ENCODE data around the gene KIAA1217.

The KIAA1217 gene

GRCh38 chr10:24503461-24504320, 294.8 kb downstream of the KIAA1217 start:
- peak; percentile 64 for DNase-seq (ENCODE audit: low spot score)

GRCh38 chr10:24505759-24506158, 296.8 kb downstream of the KIAA1217 start:
- no peak for TF ChIP-seq CTCF (IDR thresholded peaks at IDR 0.05; ENCODE audit: borderline replicate concordance, control extremely low read depth, extremely low read depth, insufficient read depth, missing control alignments)
- in situ Hi-C loops (cut with MboI; ENCODE audit: low sequenced_read_pairs, unreplicated experiment), result loop anchor here (10.0 kb wide), 2 partner anchors 301 to 511 kb away; partner anchors contain the start of gene KIAA1217
- DNase-seq (ENCODE audit: low spot score), result no peak

More at GRCh38 chr10:24503461-24504320, 294.8 kb downstream of the KIAA1217 start:
- in situ Hi-C loops (cut with MboI; ENCODE audit: low sequenced_read_pairs, unreplicated experiment), result loop anchor here (10.0 kb wide), 2 partner anchors 299 to 509 kb away; partner anchors contain the start of gene KIAA1217
- peak; percentile 62 for TF ChIP-seq CTCF (IDR thresholded peaks at IDR 0.05; ENCODE audit: borderline replicate concordance, control extremely low read depth, extremely low read depth, insufficient read depth, missing control alignments)

GRCh38 chr10:24513155-24513554, 304.2 kb downstream of the KIAA1217 start:
- in situ Hi-C loops (cut with MboI; ENCODE audit: low sequenced_read_pairs, unreplicated experiment), result no loop called here
- DNase-seq (ENCODE audit: low spot score), result no peak
- TF ChIP-seq CTCF (IDR thresholded peaks at IDR 0.05; ENCODE audit: borderline replicate concordance, control extremely low read depth, extremely low read depth, insufficient read depth, missing control alignments), result no peak

GRCh38 chr10:24515481-24515880, 306.5 kb downstream of the KIAA1217 start:
- DNase-seq (ENCODE audit: low spot score), result no peak
- in situ Hi-C loops (cut with MboI; ENCODE audit: low sequenced_read_pairs, unreplicated experiment), result no loop called here
- no peak for TF ChIP-seq CTCF (IDR thresholded peaks at IDR 0.05; ENCODE audit: borderline replicate concordance, control extremely low read depth, extremely low read depth, insufficient read depth, missing control alignments)

- DNase-seq (ENCODE audit: low spot score), result no peak
- in situ Hi-C loops (cut with MboI; ENCODE audit: low sequenced_read_pairs, unreplicated experiment), result no loop called here
- TF ChIP-seq CTCF (IDR thresholded peaks at IDR 0.05; ENCODE audit: borderline replicate concordance, control extremely low read depth, extremely low read depth, insufficient read depth, missing control alignments), result no peak
Measured at GRCh38 chr10:24518411-24518810, 309.5 kb downstream of the KIAA1217 start.

GRCh38 chr10:24518981-24519597, 310.2 kb downstream of the KIAA1217 start:
- in situ Hi-C loops (cut with MboI; ENCODE audit: low sequenced_read_pairs, unreplicated experiment), result no loop called here
- DNase-seq (ENCODE audit: low spot score), result peak; percentile 58
- TF ChIP-seq CTCF (IDR thresholded peaks at IDR 0.05; ENCODE audit: borderline replicate concordance, control extremely low read depth, extremely low read depth, insufficient read depth, missing control alignments), result peak; percentile 45
